ENCODE measurements around the gene KRT6A.

Gene KRT6A

GRCh38 chr12:52524898-52525591 is 32.0 kb upstream of the KRT6A start:
- H3K9me3 ChIP-seq (ENCODE audit: insufficient read depth, low read length, severe bottlenecking) = no peaks in the 10 kb centered on the region
- no peaks in the 10 kb centered on the region; the same call in 1 of the 2 replicates for H4K20me1 ChIP-seq (ENCODE audit: insufficient read depth, low read length)
- H3K4me3 ChIP-seq (ENCODE audit: low read depth in 1 of 2, low read length in 2 of 2) = no peak overlapping the region
- H3K27me3 ChIP-seq (ENCODE audit: insufficient read depth, low read length, poor library complexity) = peaks cover 4% of the 10 kb centered on the region
- H3K36me3 ChIP-seq (ENCODE audit: insufficient read depth, low read length) = no peaks in the 10 kb centered on the region
- ATAC-seq (ENCODE audit: insufficient read depth, low read depth) (no peak), DNase-seq (no peak)
- H3K4me1 ChIP-seq (ENCODE audit: insufficient read depth, low read length) = no peaks in the 10 kb centered on the region
- no peak overlapping the region for H3K9ac ChIP-seq (ENCODE audit: low read depth, low read length)
- no peak for TF ChIP-seq EZH2 (IDR thresholded peaks at IDR 0.05; ENCODE audit: borderline replicate concordance, low read depth, low read length, severe bottlenecking)
- TF ChIP-seq CTCF (IDR thresholded peaks at IDR 0.05; ENCODE audit: borderline replicate concordance, extremely low read depth, low read length, poor library complexity, severe bottlenecking) = no peak
- no peaks in the 10 kb centered on the region for H3K79me2 ChIP-seq (ENCODE audit: insufficient read depth, low read length)
- H3K27ac ChIP-seq (ENCODE audit: low read length) = no peak overlapping the region
- H2AFZ ChIP-seq (ENCODE audit: low read depth, low read length) = no peak overlapping the region
- H3K4me2 ChIP-seq (ENCODE audit: insufficient read depth, low read length) = no peak overlapping the region

- H3K4me3 ChIP-seq (ENCODE audit: low read depth in 1 of 2, low read length in 2 of 2) = no peak overlapping the region
- no peak for ATAC-seq (ENCODE audit: insufficient read depth, low read depth)
- TF ChIP-seq CTCF (IDR thresholded peaks at IDR 0.05; ENCODE audit: borderline replicate concordance, extremely low read depth, low read length, poor library complexity, severe bottlenecking) (no peak), EZH2 (IDR thresholded peaks at IDR 0.05; ENCODE audit: borderline replicate concordance, low read depth, low read length, severe bottlenecking) (no peak)
Observed at GRCh38 chr12:52524241-52524897, 31.3 kb upstream of the KRT6A start.

GRCh38 chr12:52523824-52524223 is 30.8 kb upstream of the KRT6A start:
- Histone ChIP-seq H3K4me3 (ENCODE audit: low read depth in 1 of 2, low read length in 2 of 2) (no peak overlapping the region), H3K79me2 (ENCODE audit: insufficient read depth, low read length) (no peaks in the 10 kb centered on the region), H3K27me3 (ENCODE audit: insufficient read depth, low read length, poor library complexity) (peaks cover 10% of the 10 kb centered on the region), H3K9ac (ENCODE audit: low read depth, low read length) (no peak overlapping the region), H3K36me3 (ENCODE audit: insufficient read depth, low read length) (no peaks in the 10 kb centered on the region), H3K4me2 (ENCODE audit: insufficient read depth, low read length) (no peak overlapping the region), H2AFZ (ENCODE audit: low read depth, low read length) (no peak overlapping the region), H4K20me1 (ENCODE audit: insufficient read depth, low read length) (no peaks in the 10 kb centered on the region; the same call in 1 of the 2 replicates), H3K9me3 (ENCODE audit: insufficient read depth, low read length, severe bottlenecking) (no peaks in the 10 kb centered on the region), H3K4me1 (ENCODE audit: insufficient read depth, low read length) (no peaks in the 10 kb centered on the region), H3K27ac (ENCODE audit: low read length) (no peak overlapping the region)
- DNase-seq = no peak
- TF ChIP-seq EZH2 (IDR thresholded peaks at IDR 0.05; ENCODE audit: borderline replicate concordance, low read depth, low read length, severe bottlenecking) = no peak
- ATAC-seq (ENCODE audit: insufficient read depth, low read depth) = no peak

More at GRCh38 chr12:52524241-52524897, 31.3 kb upstream of the KRT6A start:
- Histone ChIP-seq H4K20me1 (ENCODE audit: insufficient read depth, low read length) (no peaks in the 10 kb centered on the region; the same call in 1 of the 2 replicates), H2AFZ (ENCODE audit: low read depth, low read length) (no peak overlapping the region), H3K36me3 (ENCODE audit: insufficient read depth, low read length) (no peaks in the 10 kb centered on the region), H3K79me2 (ENCODE audit: insufficient read depth, low read length) (no peaks in the 10 kb centered on the region), H3K9me3 (ENCODE audit: insufficient read depth, low read length, severe bottlenecking) (no peaks in the 10 kb centered on the region), H3K27ac (ENCODE audit: low read length) (no peak overlapping the region), H3K27me3 (ENCODE audit: insufficient read depth, low read length, poor library complexity) (peaks cover 7% of the 10 kb centered on the region), H3K9ac (ENCODE audit: low read depth, low read length) (no peak overlapping the region), H3K4me2 (ENCODE audit: insufficient read depth, low read length) (no peak overlapping the region), H3K4me1 (ENCODE audit: insufficient read depth, low read length) (no peaks in the 10 kb centered on the region)
- DNase-seq = no peak

- no peak overlapping the region for H3K27ac ChIP-seq (ENCODE audit: low read length)
- no peak overlapping the region for H3K4me3 ChIP-seq (ENCODE audit: low read depth in 1 of 2, low read length in 2 of 2)
- DNase-seq = no peak
- TF ChIP-seq CTCF (IDR thresholded peaks at IDR 0.05; ENCODE audit: borderline replicate concordance, extremely low read depth, low read length, poor library complexity, severe bottlenecking) (no peak), EZH2 (IDR thresholded peaks at IDR 0.05; ENCODE audit: borderline replicate concordance, low read depth, low read length, severe bottlenecking) (no peak)
- H2AFZ ChIP-seq (ENCODE audit: low read depth, low read length) = no peak overlapping the region
- ATAC-seq (ENCODE audit: insufficient read depth, low read depth) = no peak
- H4K20me1 ChIP-seq (ENCODE audit: insufficient read depth, low read length) = no peaks in the 10 kb centered on the region; the same call in 1 of the 2 replicates
- no peak overlapping the region for H3K9ac ChIP-seq (ENCODE audit: low read depth, low read length)
- H3K4me2 ChIP-seq (ENCODE audit: insufficient read depth, low read length) = no peak overlapping the region
- no peaks in the 10 kb centered on the region for H3K79me2 ChIP-seq (ENCODE audit: insufficient read depth, low read length)
- peaks cover 13% of the 10 kb centered on the region for H3K27me3 ChIP-seq (ENCODE audit: insufficient read depth, low read length, poor library complexity)
- H3K36me3 ChIP-seq (ENCODE audit: insufficient read depth, low read length) = no peaks in the 10 kb centered on the region
- H3K9me3 ChIP-seq (ENCODE audit: insufficient read depth, low read length, severe bottlenecking) = no peaks in the 10 kb centered on the region
- no peaks in the 10 kb centered on the region for H3K4me1 ChIP-seq (ENCODE audit: insufficient read depth, low read length)
Observed at GRCh38 chr12:52522346-52523011, 29.4 kb upstream of the KRT6A start.

Data from DND-41 (cell line).